ENCODE measurements around the gene VSTM1.
"Not testable (repeated sequence)": the region's sequence is repeated elsewhere in the genome, so short reads cannot be mapped to it uniquely, and the experiment has no call there.

The VSTM1 gene

GRCh38 chr19:54073829-54074228 is 10.1 kb upstream of the VSTM1 start:
- DNase-seq (ENCODE audit: low spot score), result no peak

- DNase-seq (ENCODE audit: low spot score), result no peak
Measured at GRCh38 chr19:54069470-54069869, 5.8 kb upstream of the VSTM1 start.

- no peak for DNase-seq (ENCODE audit: low spot score)
Measured at GRCh38 chr19:54062643-54063042, 1.1 kb downstream of the VSTM1 start.

- DNase-seq (ENCODE audit: low spot score), result no peak
Measured at GRCh38 chr19:54047616-54048015, 16.1 kb downstream of the VSTM1 start.

- DNase-seq (ENCODE audit: low spot score), result no peak
Measured at GRCh38 chr19:54045771-54046170, 17.9 kb downstream of the VSTM1 start.

- DNase-seq (ENCODE audit: low spot score), result no peak
Measured at GRCh38 chr19:54042989-54043388, 20.7 kb downstream of the VSTM1 start.

- DNase-seq (ENCODE audit: low spot score), result no peak
Measured at GRCh38 chr19:54041969-54042606, 21.6 kb downstream of the VSTM1 start.

GRCh38 chr19:54040003-54040402 is 23.7 kb downstream of the VSTM1 start:
- DNase-seq (ENCODE audit: low spot score), result no peak

- not testable (repeated sequence) for DNase-seq (ENCODE audit: low spot score)
Measured at GRCh38 chr19:54036542-54036941, 27.2 kb downstream of the VSTM1 start.

- peak; percentile 35 for DNase-seq (ENCODE audit: low spot score)
Measured at GRCh38 chr19:54035215-54036178, 28.2 kb downstream of the VSTM1 start.

GRCh38 chr19:54030895-54031586 is 32.7 kb downstream of the VSTM1 start:
- DNase-seq (ENCODE audit: low spot score), result no peak

GRCh38 chr19:54029930-54030490 is 33.7 kb downstream of the VSTM1 start:
- DNase-seq (ENCODE audit: low spot score), result peak; percentile 73

- no peak for DNase-seq (ENCODE audit: low spot score)
Measured at GRCh38 chr19:54029301-54029700, 34.4 kb downstream of the VSTM1 start.

- DNase-seq (ENCODE audit: low spot score), result no peak
Measured at GRCh38 chr19:54026656-54027055, 37.0 kb downstream of the VSTM1 start.

- no peak for DNase-seq (ENCODE audit: low spot score)
Measured at GRCh38 chr19:54024660-54025059, 39.0 kb downstream of the VSTM1 start.

GRCh38 chr19:54023191-54023590 is 40.5 kb downstream of the VSTM1 start:
- no peak for DNase-seq (ENCODE audit: low spot score)

- no peak for DNase-seq (ENCODE audit: low spot score)
Measured at GRCh38 chr19:54021932-54022331, 41.8 kb downstream of the VSTM1 start.

- DNase-seq (ENCODE audit: low spot score), result no peak
Measured at GRCh38 chr19:54021363-54021762, 42.3 kb downstream of the VSTM1 start.

- no peak for DNase-seq (ENCODE audit: low spot score)
Measured at GRCh38 chr19:54017261-54017660, 46.4 kb downstream of the VSTM1 start.

GRCh38 chr19:54014920-54015560 is 48.7 kb downstream of the VSTM1 start:
- DNase-seq (ENCODE audit: low spot score), result no peak

GRCh38 chr19:54013866-54014265 is 49.8 kb downstream of the VSTM1 start:
- no peak for DNase-seq (ENCODE audit: low spot score)
